HL-60/S4 treated with phorbol 12-myristate 13-acetate at 8.2 ng/mL for 4 days and 3 days (cell line): Measurements from ENCODE around the gene USP4.

Experiments
- in situ Hi-C: fragments of 300-500 bp; cut with MboI; formaldehyde crosslinking; loops from 2 replicates; pipeline ENCODE4 v1.15.0; 2022; ENCODE audit warnings: low sequenced_read_pairs

Gene USP4

DNA sequence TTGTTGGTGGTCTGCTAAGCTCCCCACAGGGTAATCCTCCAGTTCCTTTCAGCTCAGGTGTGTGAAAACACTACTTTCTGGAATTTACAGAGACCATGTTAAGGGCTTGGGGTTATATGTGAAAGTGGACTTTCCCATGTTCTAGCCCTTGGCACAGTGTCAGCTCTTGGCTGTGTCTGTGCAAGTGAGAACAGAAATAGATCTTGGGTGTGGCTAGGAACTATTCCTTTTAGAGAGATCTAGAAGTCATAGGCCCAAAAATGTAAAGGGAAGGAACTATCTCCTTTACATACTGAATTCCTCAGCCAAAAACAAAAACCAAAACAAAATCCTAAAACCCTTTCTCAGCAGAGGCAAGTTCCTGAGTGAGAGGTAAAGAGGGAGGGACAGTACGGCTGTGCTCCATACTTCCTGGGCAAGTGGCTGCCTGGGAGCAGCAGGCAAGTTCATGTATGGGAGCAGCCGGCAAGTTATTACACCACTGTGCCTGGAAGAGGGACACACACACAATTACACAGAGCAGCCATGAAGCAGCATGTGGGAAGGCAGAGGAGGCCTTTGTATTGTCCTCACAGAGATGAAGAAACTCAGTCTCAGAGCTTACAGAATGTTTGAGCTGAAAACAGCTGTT, 43.0 kb downstream of the USP4 start:
- in situ Hi-C loops = no loop called here

DNA sequence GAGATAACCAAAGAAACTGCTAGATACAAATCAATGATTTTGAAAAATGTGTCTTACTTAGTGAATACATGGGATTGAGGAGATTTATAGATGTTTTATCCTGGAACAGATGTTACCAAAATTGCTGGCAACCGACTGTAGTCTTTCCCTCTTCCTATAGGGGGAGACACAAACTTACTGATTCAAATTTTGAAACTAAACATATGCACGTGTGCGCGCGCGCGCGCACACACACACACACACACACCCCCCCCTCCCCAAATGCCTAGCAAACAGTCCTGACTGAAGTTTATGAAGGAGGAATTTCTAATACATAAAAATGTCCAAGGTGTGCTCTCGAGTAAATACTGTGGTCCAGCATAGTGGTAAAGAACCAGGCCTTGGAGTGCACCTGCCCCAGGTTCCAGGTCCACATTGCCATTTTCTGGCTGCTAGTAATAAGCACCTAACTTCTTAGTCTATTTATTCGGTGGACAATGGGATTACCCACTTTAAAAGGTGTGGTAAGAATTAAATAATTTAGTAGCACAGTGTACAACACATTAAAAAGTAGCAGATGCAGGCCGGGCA, 44.3 kb downstream of the USP4 start:
- in situ Hi-C loops = no loop called here

DNA sequence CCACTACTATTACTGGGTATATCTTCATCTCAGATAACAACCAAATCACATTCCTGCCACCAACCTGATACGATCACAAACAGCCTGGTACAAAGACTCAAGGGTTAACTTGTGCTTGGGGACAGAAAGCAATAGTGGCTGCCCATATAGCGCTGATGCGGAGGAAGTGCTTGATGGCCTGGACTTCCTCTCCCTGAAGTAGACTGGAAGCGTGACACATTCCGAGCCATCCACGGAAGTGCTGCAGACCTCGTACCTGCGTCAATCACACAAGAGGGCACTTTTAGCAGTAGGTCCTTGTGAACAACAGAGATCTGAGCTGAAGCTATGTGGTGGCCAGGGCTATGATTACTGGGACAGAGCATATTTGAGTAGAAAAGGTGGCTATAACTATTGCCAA, 45.5 kb downstream of the USP4 start:
- in situ Hi-C loops = no loop called here

- in situ Hi-C loops = no loop called here
These were observed 55.9 kb downstream of the USP4 start for GRCh38 chr3:49283997-49284396.

- in situ Hi-C loops = no loop called here
These were observed 60.5 kb downstream of the USP4 start for GRCh38 chr3:49279376-49279775.

GRCh38 chr3:49278548-49278947, 61.3 kb downstream of the USP4 start:
- in situ Hi-C loops = no loop called here

GRCh38 chr3:49277383-49277775, 62.5 kb downstream of the USP4 start:
- in situ Hi-C loops = no loop called here

DNA sequence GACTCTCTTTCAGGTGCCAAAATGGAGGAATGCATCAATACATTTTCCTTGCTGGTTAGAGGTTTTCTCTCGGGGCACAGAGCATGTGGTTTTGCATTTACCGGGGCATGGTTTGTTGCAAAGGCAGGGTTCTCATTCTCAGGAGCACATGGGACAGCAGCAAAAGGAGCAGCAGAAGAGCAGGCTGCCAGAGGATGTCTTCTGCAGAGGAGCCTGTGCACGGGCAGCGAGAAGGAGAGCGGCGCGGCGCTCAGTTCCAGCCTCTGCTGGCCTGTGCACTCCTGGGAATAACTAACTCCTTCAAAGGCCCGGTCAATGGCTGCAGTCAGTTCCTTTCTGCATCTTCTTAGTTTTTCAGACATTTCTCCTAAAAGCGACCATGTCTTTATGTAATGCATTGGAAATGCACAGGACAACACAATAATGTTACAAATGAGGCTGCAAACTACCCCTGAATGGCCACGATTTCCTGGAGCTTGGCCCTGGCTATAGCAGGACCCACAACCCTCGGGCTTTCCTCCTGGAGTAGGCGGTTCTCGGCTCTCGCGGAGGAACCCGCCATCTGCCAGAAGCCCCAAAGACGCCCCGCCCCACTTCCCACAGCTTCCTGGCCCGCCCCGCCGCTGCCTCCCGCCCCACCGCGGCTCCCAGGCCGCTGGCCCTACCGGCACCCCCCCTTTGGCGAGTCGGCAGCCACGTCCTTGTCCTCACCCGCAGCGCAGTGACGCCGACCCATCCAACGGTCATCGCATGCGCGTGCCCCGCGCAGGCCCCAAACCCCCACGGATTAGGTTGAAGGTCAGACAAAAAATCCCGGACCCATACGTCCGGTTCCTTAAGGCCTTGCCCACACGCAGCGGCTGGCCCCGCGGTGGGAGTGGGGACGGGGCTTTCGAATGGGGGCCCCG, 63.1 kb downstream of the USP4 start, which contains the start of gene C3orf62:
C3orf62 (minus strand) TSS at position 758 of the 908 bp plus-strand sequence; CDS start at position 398, 360 bp downstream.
- in situ Hi-C loops = no loop called here

DNA sequence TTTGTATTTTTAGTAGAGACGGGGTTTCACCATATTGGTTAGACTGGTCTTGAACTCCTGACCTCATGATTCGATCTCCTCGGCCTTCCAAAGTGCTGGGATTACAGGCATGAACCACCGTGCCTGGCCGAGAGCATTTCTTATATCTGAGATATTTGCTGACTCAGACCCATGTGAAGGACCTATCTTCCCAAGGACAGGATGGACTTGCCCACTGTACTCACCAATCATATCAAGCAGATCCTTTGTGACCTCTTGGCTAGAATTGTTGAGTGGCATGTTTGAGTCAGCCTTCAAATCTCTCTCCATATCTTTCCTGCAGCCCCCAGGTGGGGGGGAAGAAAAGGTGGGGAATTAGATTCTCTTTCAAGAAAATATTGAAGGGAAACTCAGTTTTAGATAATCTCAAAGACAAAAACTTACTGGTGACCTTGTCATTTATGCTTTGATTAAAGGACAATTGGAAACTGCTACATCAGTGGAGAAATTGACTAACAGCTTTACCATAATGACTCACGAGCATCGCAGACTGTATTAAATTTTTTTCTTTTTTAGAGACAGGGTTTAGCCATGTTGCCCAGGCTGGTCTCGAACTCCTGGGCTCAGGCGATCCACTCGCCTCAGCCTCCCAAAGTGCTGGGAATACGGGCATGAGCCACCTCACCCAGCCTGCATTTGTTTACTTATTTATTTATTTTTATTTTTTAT, 65.9 kb downstream of the USP4 start:
- in situ Hi-C loops = no loop called here

GRCh38 chr3:49271047-49271446, 68.8 kb downstream of the USP4 start:
- in situ Hi-C loops = no loop called here

DNA sequence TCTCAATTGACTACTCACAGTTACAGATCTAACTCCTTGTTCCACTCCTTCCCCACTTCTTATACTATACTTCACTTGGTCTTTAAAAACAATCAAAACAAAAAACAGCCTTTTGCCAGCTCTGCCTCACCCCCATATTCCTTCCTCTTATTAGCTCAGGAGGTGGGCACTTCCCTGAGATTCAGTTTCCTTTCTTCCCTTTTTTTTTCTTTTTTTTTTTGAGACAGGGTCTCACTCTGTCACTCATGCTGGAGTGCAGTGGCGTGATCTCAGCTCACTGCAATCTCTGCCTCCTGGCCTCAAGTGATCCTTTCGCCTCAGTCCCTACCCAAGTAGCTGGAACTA, 69.7 kb downstream of the USP4 start:
- in situ Hi-C loops = no loop called here

DNA sequence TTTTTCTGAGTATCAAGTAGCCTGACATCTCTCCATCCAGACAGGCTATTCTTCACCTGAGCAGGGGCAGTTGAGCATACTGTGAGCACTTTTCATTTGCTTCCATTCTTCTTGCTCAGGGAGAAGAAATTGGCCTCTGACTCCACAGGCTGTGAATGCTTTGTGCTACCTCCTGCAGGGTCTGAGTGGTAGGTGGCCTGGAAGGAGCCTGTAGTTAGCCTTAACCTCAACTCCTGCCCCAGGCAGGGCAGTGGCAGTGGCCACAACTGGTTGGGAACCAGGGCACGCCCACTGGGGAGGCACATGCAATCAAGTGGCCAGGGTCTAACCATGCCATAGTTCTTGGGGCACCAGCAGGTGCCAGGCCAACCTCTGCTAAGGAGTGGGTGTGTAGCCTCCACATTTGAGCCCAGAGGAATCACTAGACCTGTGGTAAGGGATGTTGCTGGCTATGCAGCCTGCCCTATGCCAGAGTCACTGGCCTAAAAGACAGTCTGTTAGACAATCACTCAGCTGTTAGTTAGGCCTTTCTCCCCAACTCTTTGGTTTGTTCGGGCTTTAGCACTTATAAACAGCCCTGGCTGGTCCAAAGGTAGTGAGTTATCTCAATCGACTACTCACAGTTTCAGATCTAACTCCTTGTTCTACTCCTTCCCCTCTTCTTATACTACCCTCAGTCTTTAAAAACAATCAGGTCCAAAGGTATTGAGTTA, 70.3 kb downstream of the USP4 start:
- in situ Hi-C loops = no loop called here

GRCh38 chr3:49266410-49267095, 73.3 kb downstream of the USP4 start:
- in situ Hi-C loops = no loop called here

GRCh38 chr3:49265661-49266386, 74.0 kb downstream of the USP4 start:
- in situ Hi-C loops = no loop called here

- in situ Hi-C loops = no loop called here
These were observed 76.5 kb downstream of the USP4 start for GRCh38 chr3:49263159-49263889.

DNA sequence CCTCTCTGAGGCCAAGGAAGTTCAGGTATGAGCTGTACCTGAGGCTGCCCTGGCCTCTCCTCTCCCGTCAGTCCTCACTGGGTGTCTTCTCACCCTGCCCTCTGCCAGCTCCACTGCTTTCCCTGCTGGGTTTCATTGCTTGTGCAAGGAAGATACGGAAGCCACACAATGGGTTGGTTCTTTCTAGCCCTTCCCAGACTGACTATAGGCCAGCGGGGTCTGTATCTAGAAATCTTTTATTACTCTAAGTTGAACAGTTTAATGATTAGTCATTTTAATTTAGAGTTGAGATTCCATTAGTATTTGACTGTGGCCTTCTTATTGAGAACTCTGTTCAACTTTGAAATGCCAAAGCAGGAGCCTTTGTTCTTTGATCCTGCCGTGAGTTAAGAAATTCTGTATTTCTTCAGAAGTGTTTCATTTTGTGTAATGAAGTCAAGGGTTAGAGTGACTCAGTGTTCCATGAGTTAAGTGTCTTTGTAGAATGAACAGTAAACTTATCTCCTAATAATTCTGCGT, 79.0 kb downstream of the USP4 start:
- in situ Hi-C loops = no loop called here

DNA sequence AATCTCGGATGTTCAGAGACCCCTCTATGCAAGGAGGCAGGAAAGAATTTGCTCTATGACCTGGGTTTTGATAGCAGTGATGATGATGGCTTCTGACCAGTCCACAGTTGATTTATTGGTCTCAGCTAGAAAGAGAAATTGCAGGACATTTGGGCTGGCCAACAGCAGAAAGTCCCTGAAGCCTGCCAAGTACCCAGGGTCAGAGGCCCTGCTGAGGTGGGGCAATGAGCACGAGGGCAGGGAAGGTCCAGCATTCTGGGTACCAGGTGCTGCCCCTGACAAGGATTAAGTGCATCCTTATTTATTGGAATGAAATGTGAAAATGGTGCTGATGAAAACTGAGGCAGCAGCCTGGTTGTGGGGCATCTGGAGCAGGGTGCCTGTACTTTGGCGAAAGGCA, 82.7 kb downstream of the USP4 start:
- in situ Hi-C loops = no loop called here

DNA sequence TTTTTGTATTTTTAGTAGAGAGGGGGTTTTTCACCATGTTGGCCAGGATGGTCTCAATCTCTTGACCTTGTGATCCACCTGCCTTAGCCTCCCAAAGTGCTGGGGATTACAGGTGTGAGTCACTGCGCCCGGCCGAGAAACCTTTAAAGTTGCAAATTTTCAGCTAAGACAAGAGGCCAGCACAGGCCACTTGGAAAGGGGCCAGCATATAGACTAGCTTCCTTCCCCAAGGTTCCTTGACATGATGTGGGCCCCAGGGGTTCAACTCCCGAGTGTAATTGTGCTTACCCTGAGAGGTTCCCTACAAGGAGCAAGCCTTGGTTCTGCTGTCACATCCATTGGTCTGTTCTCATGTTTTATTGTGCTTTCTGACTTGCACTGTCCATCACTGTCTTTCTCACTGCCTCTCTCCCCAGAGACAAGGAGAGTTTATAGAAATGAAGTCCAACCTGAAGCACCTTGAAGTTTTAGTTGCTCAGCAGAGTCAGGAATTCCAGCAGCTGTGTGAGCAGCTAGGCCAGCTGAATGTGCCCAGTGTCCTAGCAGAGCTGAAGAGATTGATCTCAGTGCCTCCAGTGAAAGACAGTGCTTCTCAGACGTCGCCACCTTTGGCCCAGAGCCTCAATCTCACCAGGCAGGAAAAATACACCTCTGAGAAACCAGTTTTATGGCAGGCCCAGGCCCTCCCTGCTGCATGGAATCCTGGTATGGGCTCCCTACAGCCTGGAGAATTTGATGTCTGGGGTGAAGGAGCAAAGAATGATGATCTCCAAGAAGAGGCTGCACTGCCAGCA, 83.9 kb downstream of the USP4 start:
- in situ Hi-C loops = no loop called here
